NCI-H187 (cell line): ENCODE results near the gene PIK3R2.
"Not testable (repeated sequence)": the region's sequence is repeated elsewhere in the genome, so short reads cannot be mapped to it uniquely, and the experiment has no call there.

Source experiments
- DNase-seq, 2 experiments: peaks; one replicate each; lab custom pipeline; 2025; lab: John Stamatoyannopoulos, UW

Gene PIK3R2

GRCh38 chr19:18203863-18204393, 51.0 kb downstream of the PIK3R2 start, which contains the start of gene RAB3A:
RAB3A (minus strand) TSS chr19:18204042; CDS start chr19:18202740, 1,302 bp downstream.
- peak; percentile 95 to 98 for DNase-seq

GRCh38 chr19:18204394-18205199, 51.6 kb downstream of the PIK3R2 start:
- DNase-seq: peak; percentile 47 to 90

GRCh38 chr19:18205200-18205892, 52.4 kb downstream of the PIK3R2 start:
- no peak for DNase-seq

- no peak for DNase-seq
Measured at GRCh38 chr19:18206018-18206417, 53.1 kb downstream of the PIK3R2 start.

- DNase-seq: no peak
Measured at GRCh38 chr19:18208098-18208951, 55.4 kb downstream of the PIK3R2 start.

GRCh38 chr19:18209912-18210311, 56.9 kb downstream of the PIK3R2 start:
- DNase-seq: not testable (repeated sequence)

- no peak for DNase-seq
Measured at GRCh38 chr19:18211683-18212082, 58.7 kb downstream of the PIK3R2 start.

GRCh38 chr19:18214779-18215433, 61.9 kb downstream of the PIK3R2 start:
- DNase-seq: no peak

GRCh38 chr19:18216789-18217188, 63.8 kb downstream of the PIK3R2 start:
- no peak for DNase-seq

GRCh38 chr19:18218159-18218558, 65.2 kb downstream of the PIK3R2 start:
- no peak for DNase-seq

GRCh38 chr19:18218600-18218999, 65.6 kb downstream of the PIK3R2 start:
- no peak for DNase-seq
